Type B pancreatic cell (in vitro differentiated cells): ENCODE data around the gene MAST4. TPM values are rescaled to one million over a fixed set of nuclear protein-coding genes. Genes with fewer than 3 reads are reported as not detected.

Source experiments
- DNase-seq: peaks from one replicate; pipeline ENCODE4 v3.0.0; 2021; ENCODE audit warnings: mixed read lengths; ENCODE audit not compliant: unreplicated experiment; ENCODE audit errors: extremely low spot score
- H3K27ac Mint-ChIP-seq: 2 replicates; pipeline ENCODE4 v1.8.0; 2021; ENCODE audit warnings: mild to moderate bottlenecking, mixed read lengths
- H3K27me3 Mint-ChIP-seq: 2 replicates; pipeline ENCODE4 v1.8.0; 2021; ENCODE audit warnings: mixed read lengths
- H3K36me3 Mint-ChIP-seq: 2 replicates; pipeline ENCODE4 v1.8.0; 2021; ENCODE audit warnings: mixed read lengths
- H3K4me1 Mint-ChIP-seq: one replicate; pipeline ENCODE4 v1.8.0; 2021; ENCODE audit warnings: mixed read lengths; ENCODE audit not compliant: unreplicated experiment
- H3K4me3 Mint-ChIP-seq: 2 replicates; pipeline ENCODE4 v1.8.0; 2021; ENCODE audit warnings: mild to moderate bottlenecking, mixed read lengths
- H3K9me3 Mint-ChIP-seq: 2 replicates; pipeline ENCODE4 v1.8.0; 2021; ENCODE audit warnings: mixed read lengths
- CTCF ChIP-seq: fragments of 200-600 bp; sonication (generic); conservative IDR thresholded peaks from 2 replicates; pipeline ENCODE4 v1.5.0; 2021; ENCODE audit warnings: antibody characterized with exemption, mild to moderate bottlenecking
- total RNA-seq: library from RNA; stranded (reverse); gene quantifications from 2 replicates; pipeline ENCODE4 v1.2.1, GENCODE V29; 2021; ENCODE audit warnings: low replicate concordance

MAST4 gene
- total RNA-seq, 1 donor from 2014 or later = 23.0 TPM

GRCh38 chr5:66710557-66711088, 114.4 kb downstream of the MAST4 start:
- Mint-ChIP-seq H3K27me3 (peaks cover 3% of the 10 kb centered on the region), H3K36me3 (peaks cover 4% of the 10 kb centered on the region), H3K4me1 (no peaks in the 10 kb centered on the region), H3K27ac (no peak overlapping the region), H3K4me3 (no peak overlapping the region), H3K9me3 (peaks cover 11% of the 10 kb centered on the region)
- no peak for DNase-seq
- no peak for TF ChIP-seq CTCF

DNA sequence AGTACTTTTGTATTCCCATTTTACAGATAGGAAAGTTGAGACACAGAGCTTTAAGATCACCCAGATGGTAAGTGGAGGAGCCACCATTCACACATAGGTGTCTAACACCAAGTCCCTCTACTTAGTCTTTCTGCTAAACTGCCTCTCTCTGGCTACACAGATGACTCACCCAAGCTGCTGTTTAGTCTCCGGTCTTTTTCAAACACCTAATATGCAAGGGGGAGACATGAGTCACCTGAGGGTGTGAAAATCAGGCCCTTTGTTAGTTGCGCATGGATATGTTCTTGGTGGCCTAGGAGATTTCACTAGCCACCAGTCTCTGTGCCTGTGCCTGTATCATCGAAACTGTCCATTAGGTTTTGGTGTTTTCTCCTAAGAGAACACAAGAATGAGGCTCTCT, 117.8 kb downstream of the MAST4 start:
- Mint-ChIP-seq H3K36me3 (peaks cover 4% of the 10 kb centered on the region), H3K4me3 (no peak overlapping the region), H3K4me1 (peaks cover 13% of the 10 kb centered on the region), H3K9me3 (peaks cover 7% of the 10 kb centered on the region), H3K27me3 (no peaks in the 10 kb centered on the region), H3K27ac (no peak overlapping the region)
- no peak for DNase-seq
- TF ChIP-seq CTCF = no peak

GRCh38 chr5:66717455-66718373, 121.5 kb downstream of the MAST4 start:
- Mint-ChIP-seq H3K36me3 (no peaks in the 10 kb centered on the region), H3K4me3 (no peak overlapping the region), H3K4me1 (peaks cover 13% of the 10 kb centered on the region), H3K9me3 (no peaks in the 10 kb centered on the region), H3K27ac (no peak overlapping the region), H3K27me3 (peaks cover 4% of the 10 kb centered on the region)
- no peak for DNase-seq
- TF ChIP-seq CTCF = no peak

DNA sequence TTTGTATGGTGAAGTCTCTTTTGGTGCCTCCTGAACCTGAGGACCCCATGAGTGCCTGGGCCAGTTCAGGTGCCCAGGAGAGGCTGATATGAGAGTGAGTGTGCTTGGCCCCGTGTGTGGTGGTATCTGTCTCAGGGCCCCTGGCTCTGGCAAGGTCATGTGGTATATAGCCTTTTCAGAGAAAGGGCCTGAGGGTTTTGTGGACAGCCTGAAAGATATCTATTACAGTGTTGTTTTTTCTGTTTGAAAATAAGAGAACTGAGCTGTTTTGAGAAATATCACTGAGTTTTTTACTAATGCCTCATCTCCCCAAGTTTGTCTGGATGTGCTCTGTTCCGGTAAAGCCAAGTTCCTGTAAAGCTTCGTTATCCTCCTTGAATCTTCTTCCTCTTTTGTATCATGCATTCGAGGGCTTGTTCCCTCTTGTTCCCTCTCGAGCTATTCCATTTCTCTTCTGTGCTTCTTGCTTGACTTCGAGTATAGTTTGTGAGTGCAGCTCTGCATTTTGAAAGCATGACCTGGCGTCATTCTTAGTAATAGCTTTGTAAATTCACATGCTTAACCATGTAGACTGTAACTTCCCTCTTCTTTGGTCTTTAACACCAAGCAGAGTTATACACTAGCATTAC, 122.3 kb downstream of the MAST4 start:
- DNase-seq = no peak
- Mint-ChIP-seq H3K27me3 (peaks cover 4% of the 10 kb centered on the region), H3K9me3 (no peaks in the 10 kb centered on the region), H3K4me3 (no peak overlapping the region), H3K4me1 (peaks cover 13% of the 10 kb centered on the region), H3K36me3 (no peaks in the 10 kb centered on the region), H3K27ac (no peak overlapping the region)
- TF ChIP-seq CTCF = no peak

DNA sequence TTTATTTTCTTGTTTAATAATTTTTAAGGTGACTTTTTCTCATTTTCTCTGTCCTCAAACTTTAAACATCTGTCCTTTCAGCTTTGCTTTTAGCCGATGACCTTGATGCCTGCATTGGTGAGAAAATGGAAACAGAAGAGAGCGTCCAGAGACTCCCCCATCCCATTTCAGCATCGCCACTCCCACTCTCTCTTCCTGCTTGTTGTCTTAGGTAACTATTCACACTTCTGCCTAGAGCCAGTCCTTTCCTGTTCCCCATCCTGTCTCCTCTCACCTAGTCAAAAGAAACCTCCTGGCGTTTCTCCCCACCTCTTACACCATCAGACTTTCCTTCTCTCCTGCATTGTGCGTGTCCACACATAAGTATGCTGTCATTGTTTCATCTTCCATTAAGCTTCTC, 124.6 kb downstream of the MAST4 start:
- H3K9me3 Mint-ChIP-seq = no peaks in the 10 kb centered on the region
- DNase-seq = no peak
- TF ChIP-seq CTCF = no peak
- H3K4me1 Mint-ChIP-seq = peaks cover 13% of the 10 kb centered on the region
- peaks cover 4% of the 10 kb centered on the region for H3K27me3 Mint-ChIP-seq
- no peak overlapping the region for H3K27ac Mint-ChIP-seq
- H3K36me3 Mint-ChIP-seq = no peaks in the 10 kb centered on the region
- H3K4me3 Mint-ChIP-seq = no peak overlapping the region
